WTC11 (cell line): ENCODE results near the gene PNPLA8. TPM values are rescaled to one million over a fixed set of nuclear protein-coding genes. Genes with fewer than 3 reads are reported as not detected.

Experiments
- AFF4 ChIP-seq: sonication (generic); formaldehyde crosslinking; IDR thresholded peaks from 2 replicates; pipeline ENCODE4 v1.8.1; 2023; ENCODE audit warnings: mild to moderate bottlenecking, missing genetic modification reagents, borderline replicate concordance
- CBFB ChIP-seq: sonication (generic); formaldehyde crosslinking; IDR thresholded peaks from 2 replicates; pipeline ENCODE4 v1.8.1; 2022; ENCODE audit warnings: mild to moderate bottlenecking, low read depth, missing genetic modification reagents
- CREB1 ChIP-seq: sonication (generic); formaldehyde crosslinking; IDR thresholded peaks from 2 replicates; pipeline ENCODE4 v1.8.0; 2023; ENCODE audit warnings: mild to moderate bottlenecking, missing genetic modification reagents
- CREM ChIP-seq: sonication (generic); formaldehyde crosslinking; IDR thresholded peaks from 2 replicates; pipeline ENCODE4 v1.8.1; 2022; ENCODE audit warnings: mild to moderate bottlenecking, missing genetic modification reagents, moderate library complexity
- FOXJ3 ChIP-seq: sonication (generic); formaldehyde crosslinking; IDR thresholded peaks from 2 replicates; pipeline ENCODE4 v1.9.0; 2021; ENCODE audit warnings: missing genetic modification reagents, mild to moderate bottlenecking, borderline replicate concordance
- FOXK1 ChIP-seq: sonication (generic); formaldehyde crosslinking; IDR thresholded peaks from 2 replicates; pipeline ENCODE4 v1.8.0; 2022; ENCODE audit warnings: mild to moderate bottlenecking, moderate library complexity, missing genetic modification reagents
- FOXP1 ChIP-seq: sonication (generic); formaldehyde crosslinking; IDR thresholded peaks from 2 replicates; pipeline ENCODE4 v1.8.0; 2022; ENCODE audit warnings: missing genetic modification reagents, mild to moderate bottlenecking, moderate library complexity, borderline replicate concordance
- FOXP4 ChIP-seq: sonication (generic); formaldehyde crosslinking; IDR thresholded peaks from 2 replicates; pipeline ENCODE4 v1.8.0; 2022; ENCODE audit warnings: mild to moderate bottlenecking, missing genetic modification reagents
- GRHL2 ChIP-seq: fragments of 250-450 bp; sonication (Bioruptor Pico); IDR thresholded peaks from 2 replicates; pipeline ENCODE4 v1.8.0; 2022; ENCODE audit warnings: mild to moderate bottlenecking, moderate library complexity; ENCODE audit not compliant: insufficient replicate concordance, severe bottlenecking
- HMGA2 ChIP-seq: fragments of 250-450 bp; sonication (Bioruptor Pico); IDR thresholded peaks from 2 replicates; pipeline ENCODE4 v1.4.0; 2021; ENCODE audit warnings: mild to moderate bottlenecking, moderate library complexity
- MAX ChIP-seq: sonication (generic); formaldehyde crosslinking; IDR thresholded peaks from 2 replicates; pipeline ENCODE4 v1.8.0; 2022; ENCODE audit warnings: mild to moderate bottlenecking, missing genetic modification reagents
- MYBL2 ChIP-seq: sonication (generic); formaldehyde crosslinking; IDR thresholded peaks from 2 replicates; pipeline ENCODE4 v1.8.1; 2023; ENCODE audit warnings: mild to moderate bottlenecking, moderate library complexity, missing genetic modification reagents
- NFYB ChIP-seq: sonication (generic); formaldehyde crosslinking; conservative IDR thresholded peaks from 2 replicates; pipeline ENCODE4 v1.8.0; 2022; ENCODE audit warnings: low read depth, missing genetic modification reagents
- NR1H2 ChIP-seq: sonication (generic); formaldehyde crosslinking; IDR thresholded peaks from 2 replicates; pipeline ENCODE4 v1.9.0; 2021; ENCODE audit warnings: mild to moderate bottlenecking, moderate library complexity, missing genetic modification reagents
- NR2C2 ChIP-seq: sonication (generic); formaldehyde crosslinking; IDR thresholded peaks from 2 replicates; pipeline ENCODE4 v1.8.0; 2022; ENCODE audit warnings: mild to moderate bottlenecking, missing genetic modification reagents
- OVOL2 ChIP-seq: fragments of 250-450 bp; sonication (Bioruptor Pico); IDR thresholded peaks from 2 replicates; pipeline ENCODE4 v1.9.0; 2021; ENCODE audit warnings: mild to moderate bottlenecking, borderline replicate concordance
- PRDM15 ChIP-seq: sonication (generic); formaldehyde crosslinking; IDR thresholded peaks from 2 replicates; pipeline ENCODE4 v1.8.0; 2022; ENCODE audit warnings: missing genetic modification reagents
- RORB ChIP-seq: fragments of 250-450 bp; sonication (Bioruptor Pico); IDR thresholded peaks from 2 replicates; pipeline ENCODE4 v1.9.0; 2021; ENCODE audit warnings: mild to moderate bottlenecking
- TP53 ChIP-seq: sonication (generic); formaldehyde crosslinking; IDR thresholded peaks from 2 replicates; pipeline ENCODE4 v1.8.1; 2023; ENCODE audit warnings: mild to moderate bottlenecking, missing genetic modification reagents
- ZBTB43 ChIP-seq: sonication (generic); formaldehyde crosslinking; IDR thresholded peaks from 2 replicates; pipeline ENCODE4 v1.8.1; 2023; ENCODE audit warnings: mild to moderate bottlenecking, missing genetic modification reagents
- ZNF121 ChIP-seq: sonication (generic); formaldehyde crosslinking; IDR thresholded peaks from 2 replicates; pipeline ENCODE4 v1.8.0; 2023; ENCODE audit warnings: missing genetic modification reagents
- ZNF263 ChIP-seq: sonication (generic); formaldehyde crosslinking; IDR thresholded peaks from 2 replicates; pipeline ENCODE4 v1.8.1; 2022; ENCODE audit warnings: low read depth, mild to moderate bottlenecking, moderate library complexity, missing genetic modification reagents
- ZNF281 ChIP-seq: sonication (generic); formaldehyde crosslinking; IDR thresholded peaks from 2 replicates; pipeline ENCODE4 v1.8.0; 2023; ENCODE audit warnings: mild to moderate bottlenecking, missing genetic modification reagents
- ZNF317 ChIP-seq: sonication (generic); formaldehyde crosslinking; IDR thresholded peaks from 2 replicates; pipeline ENCODE4 v1.8.1; 2023; ENCODE audit warnings: low read depth, mild to moderate bottlenecking, moderate library complexity, missing genetic modification reagents, borderline replicate concordance
- ZNF396 ChIP-seq: fragments of 250-450 bp; sonication (Bioruptor Pico); IDR thresholded peaks from 2 replicates; pipeline ENCODE4 v1.8.0; 2021; ENCODE audit warnings: mild to moderate bottlenecking, moderate library complexity, borderline replicate concordance
- total RNA-seq: library from RNA; stranded (reverse); gene quantifications from 3 replicates; pipeline ENCODE4 v1.2.3, GENCODE V29; 2021

The PNPLA8 gene
- total RNA-seq, 1 experiment from 2014 or later, result 12.4 TPM

GRCh38 chr7:108569381-108570145 is 43.6 kb upstream of the PNPLA8 start, which contains the start of the genes DNAJB9 and THAP5 (continued):
- TF ChIP-seq TP53 (CRISPR knock-in tag) (no peak), ZNF263 (0 out of 2 replicates have a peak, but pooled peaks have one; percentile 56), FOXJ3 (CRISPR knock-in tag) (no peak), MAX (CRISPR knock-in tag) (peak; percentile 99), MYBL2 (CRISPR knock-in tag) (peak; percentile 97), GRHL2 (CRISPR knock-in tag) (no peak), PRDM15 (CRISPR knock-in tag) (peak; percentile 26; the same call in 1 of the 2 replicates), NR2C2 (CRISPR knock-in tag) (peak; percentile 58; the same call in 1 of the 2 replicates), FOXP4 (CRISPR knock-in tag) (peak; percentile 94; the same call in 1 of the 2 replicates), ZNF317 (CRISPR knock-in tag) (peak; percentile 33; the same call in 1 of the 2 replicates), NFYB (CRISPR knock-in tag) (peak; percentile 83), RORB (CRISPR knock-in tag) (no peak), HMGA2 (CRISPR knock-in tag) (no peak), ZNF121 (no peak), OVOL2 (CRISPR knock-in tag) (no peak), NR1H2 (CRISPR knock-in tag) (no peak), AFF4 (peak; percentile 96), FOXK1 (CRISPR knock-in tag) (peak; percentile 100), CBFB (no peak), ZNF281 (CRISPR knock-in tag) (0 out of 2 replicates have a peak, but pooled peaks have one; percentile 59), CREM (CRISPR knock-in tag) (peak; percentile 93), ZBTB43 (peak; percentile 94), ZNF396 (CRISPR knock-in tag) (no peak), FOXP1 (CRISPR knock-in tag) (peak; percentile 93), CREB1 (CRISPR knock-in tag) (peak; percentile 95)
